GM12891 (cell line): Measurements from ENCODE around the gene RABL6.

Experiments
- POLR2A ChIP-seq: IDR thresholded peaks from 2 replicates; pipeline ENCODE4 v1.6.1; 2011; ENCODE audit warnings: low read depth, low read length, control low read depth
- POLR2AphosphoS5 ChIP-seq: IDR thresholded peaks from 2 replicates; pipeline ENCODE4 v1.6.1; 2011; ENCODE audit warnings: low read depth, low read length, control low read depth
- POU2F2 ChIP-seq: IDR thresholded peaks from 2 replicates; pipeline ENCODE4 v1.6.1; 2011; ENCODE audit warnings: low read depth, mild to moderate bottlenecking, control low read depth, low read length, moderate library complexity
- SPI1 ChIP-seq: IDR thresholded peaks from 2 replicates; pipeline ENCODE4 v1.6.1; 2011; ENCODE audit warnings: low read depth, low read length, control low read depth
- TAF1 ChIP-seq: IDR thresholded peaks from 2 replicates; pipeline ENCODE4 v1.6.1; 2011; ENCODE audit warnings: low read depth, low read length, control low read depth

- TF ChIP-seq POLR2A (no peak), TAF1 (no peak), POLR2AphosphoS5 (no peak), POU2F2 (no peak), SPI1 (no peak)
These were observed 1.7 kb upstream of the RABL6 start for GRCh38 chr9:136806067-136806466.
